DMS79 treated with DMSO at 0.1 percent for 48 hours (cell line): ENCODE results near the gene ORC3.
"Not testable (repeated sequence)": the region's sequence is repeated elsewhere in the genome, so short reads cannot be mapped to it uniquely, and the experiment has no call there.

Experiments
- DNase-seq: peaks from one replicate; lab custom pipeline; 2025; lab: John Stamatoyannopoulos, UW

The ORC3 gene

DNA sequence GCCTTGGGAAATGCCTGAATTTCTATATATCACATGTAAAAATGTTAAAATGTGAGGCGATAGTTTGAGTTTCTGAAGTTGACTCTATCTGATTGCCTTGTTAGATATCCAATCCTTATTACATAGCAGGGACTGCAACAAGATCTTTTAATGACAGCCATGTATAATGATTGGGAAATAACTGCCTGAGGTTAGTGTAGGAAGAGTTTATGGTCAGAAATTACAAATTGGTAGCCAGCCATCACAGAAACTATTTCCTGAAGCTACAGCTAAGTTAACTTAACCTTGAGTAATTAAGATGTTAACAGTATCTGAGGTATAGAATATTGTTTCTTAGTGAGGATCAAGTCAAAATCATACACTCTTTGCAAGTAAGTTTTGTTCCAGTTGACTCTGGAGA lies 71.1 kb downstream of the ORC3 start:
- DNase-seq: no peak

DNA sequence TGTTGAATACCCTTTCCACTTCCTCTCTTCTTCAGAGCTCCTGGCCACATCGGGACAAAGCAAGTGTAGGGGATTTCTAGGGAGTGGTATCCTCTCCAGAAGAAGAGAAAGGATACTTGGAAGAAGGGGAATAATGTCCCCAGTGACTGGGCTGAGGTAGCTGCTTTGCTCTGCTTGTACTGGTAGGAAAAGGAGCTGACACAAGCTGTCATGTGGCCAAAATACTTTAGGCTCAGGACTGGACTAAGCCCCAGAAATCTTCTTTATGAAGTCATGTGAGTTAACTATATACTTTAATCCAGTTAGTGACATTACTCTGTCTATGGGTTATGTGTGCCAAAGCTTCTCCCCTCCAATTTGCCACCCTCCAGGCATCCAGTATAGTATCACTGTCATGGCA lies 71.6 kb downstream of the ORC3 start:
- DNase-seq: no peak

DNA sequence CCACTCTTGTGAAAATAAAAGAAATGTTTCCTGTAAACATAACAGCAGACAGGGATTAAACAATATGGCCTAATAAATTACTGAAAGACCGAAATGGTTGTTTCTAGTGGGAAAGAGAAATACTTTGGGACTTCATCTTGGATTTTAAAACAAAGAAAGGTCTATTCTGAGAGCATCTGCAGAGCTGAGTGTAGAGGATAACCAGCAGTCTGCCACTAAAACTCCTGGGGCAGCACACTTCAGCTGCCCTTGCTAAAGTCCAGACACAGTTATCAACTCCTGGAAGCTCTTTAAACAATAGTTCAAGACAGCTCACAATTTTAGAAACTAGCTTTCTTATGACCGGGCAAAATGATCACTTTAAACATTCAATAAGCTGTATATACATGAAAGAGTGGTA lies 73.5 kb downstream of the ORC3 start:
- no peak for DNase-seq

DNA sequence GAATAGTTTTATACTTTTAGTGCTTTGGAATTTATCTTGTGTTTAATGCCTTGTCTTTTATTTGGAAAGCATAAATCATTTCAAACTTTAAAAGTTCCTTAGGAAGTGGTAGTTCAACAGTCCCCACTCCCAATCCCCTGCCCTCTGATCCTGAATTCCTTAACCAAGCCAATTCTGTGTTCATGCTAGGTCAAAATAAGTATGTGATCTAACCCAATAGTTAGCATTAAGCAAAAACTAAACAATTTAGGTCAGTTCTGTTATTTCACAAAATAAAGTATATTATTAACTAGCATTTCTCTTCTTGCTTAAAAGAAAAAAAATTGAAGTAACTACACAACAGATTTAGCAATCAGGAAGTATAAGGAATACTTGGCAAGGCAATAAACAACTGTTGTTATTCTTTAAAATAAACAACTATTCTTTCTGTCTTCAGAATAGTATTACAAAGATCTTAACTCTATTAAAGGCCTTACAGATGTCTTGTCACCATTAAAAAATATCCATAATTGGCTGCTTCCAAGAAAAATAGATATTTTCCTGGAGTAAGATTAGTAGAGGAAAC lies 75.1 kb downstream of the ORC3 start:
- DNase-seq: no peak

DNA sequence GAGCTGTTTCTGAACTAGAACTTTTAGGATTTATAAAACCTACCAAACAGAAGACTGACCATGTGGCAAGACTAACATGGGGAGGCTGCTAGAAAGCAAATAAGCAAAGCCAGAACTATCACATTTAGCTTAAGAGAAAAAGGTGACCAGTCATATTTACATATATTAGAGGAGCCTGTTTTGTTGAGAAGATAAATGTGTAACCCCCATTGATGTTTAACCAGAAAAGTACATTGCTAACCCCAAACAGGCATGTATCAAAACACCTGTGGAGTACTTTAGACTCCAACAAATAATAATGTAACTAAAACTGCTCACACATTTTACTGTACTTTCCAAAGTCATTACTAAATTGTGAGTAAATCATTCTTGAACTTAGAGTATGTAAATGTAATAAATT lies 77.1 kb downstream of the ORC3 start:
- DNase-seq: no peak

DNA sequence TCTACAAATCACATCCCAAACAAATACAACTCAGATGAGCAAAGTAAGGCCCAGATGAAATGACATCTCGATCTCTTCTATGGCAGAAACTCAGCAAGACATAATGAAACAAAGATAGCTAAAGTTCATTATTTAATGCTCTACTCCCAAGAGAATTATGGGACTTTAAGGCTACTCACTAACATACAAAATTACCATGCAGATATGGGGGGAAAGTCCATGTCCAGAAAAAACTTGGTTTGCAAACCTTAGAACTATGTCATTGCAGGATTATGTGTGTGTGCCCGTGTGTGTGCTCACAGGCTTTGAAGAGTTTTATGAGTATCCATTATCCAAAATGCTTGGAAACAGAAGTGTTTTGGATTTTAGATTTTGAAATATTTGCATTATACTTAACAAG lies 78.1 kb downstream of the ORC3 start:
- DNase-seq: no peak

DNA sequence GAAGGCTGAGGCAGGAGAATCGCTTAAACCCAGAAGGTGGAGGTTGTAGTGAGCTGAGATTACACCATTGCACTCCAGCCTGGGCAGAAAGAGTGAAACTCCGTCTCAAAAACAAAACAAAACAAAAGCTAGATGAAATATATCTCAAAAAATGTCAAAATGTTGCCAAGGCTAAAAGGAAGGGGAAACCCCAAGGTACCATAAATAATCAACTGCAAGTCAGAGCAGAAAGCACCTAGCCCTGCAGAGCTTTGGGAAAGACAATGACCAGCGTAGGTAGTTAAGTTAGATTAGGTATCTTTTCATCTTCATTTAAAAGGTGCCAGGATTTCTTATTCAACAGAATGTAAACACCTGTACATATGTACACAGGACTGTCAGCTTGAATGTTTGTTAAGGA lies 79.1 kb downstream of the ORC3 start:
- DNase-seq: no peak

DNA sequence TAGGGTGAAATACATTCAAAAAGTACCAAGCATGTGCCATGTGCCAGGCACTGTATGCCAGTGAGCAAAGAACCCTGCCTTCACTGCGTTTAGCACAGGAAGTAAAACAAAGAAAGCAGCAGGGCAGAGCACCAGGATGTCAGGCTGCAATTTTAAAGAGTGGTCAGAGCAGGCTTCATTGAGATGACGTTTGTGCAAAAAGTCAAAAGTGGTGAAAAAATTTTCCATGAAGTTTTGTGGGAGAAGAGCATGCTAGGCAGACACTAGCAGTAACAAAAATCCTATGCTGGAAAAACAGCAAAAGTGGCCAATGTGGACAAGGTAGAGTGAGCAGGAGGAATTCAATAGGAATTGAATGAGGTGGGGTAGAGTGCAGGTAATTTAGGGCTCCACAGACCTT lies 80.8 kb downstream of the ORC3 start:
- DNase-seq: no peak

DNA sequence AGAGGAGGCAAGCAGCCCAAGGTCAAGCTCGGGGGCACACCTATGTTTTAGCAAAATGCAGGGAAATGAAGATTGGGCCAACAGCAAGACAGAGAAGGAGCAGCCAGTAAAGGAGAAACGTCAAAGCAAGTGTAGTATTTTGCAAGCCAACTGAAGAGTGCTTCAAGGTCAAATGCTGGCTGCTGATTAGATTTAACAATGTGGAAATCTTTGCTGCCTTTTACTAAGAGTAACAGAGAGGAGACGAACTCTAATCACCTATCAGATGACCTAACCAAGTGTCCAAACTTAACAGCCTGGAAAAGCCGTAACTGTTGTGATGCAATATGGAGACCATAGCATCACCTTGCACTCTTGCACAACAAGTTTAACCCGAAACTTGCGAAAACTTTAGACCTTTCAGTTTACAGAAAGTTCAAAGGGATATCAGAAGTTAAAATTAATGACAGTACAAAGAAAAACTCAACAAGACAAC lies 81.7 kb downstream of the ORC3 start:
- DNase-seq: no peak

DNA sequence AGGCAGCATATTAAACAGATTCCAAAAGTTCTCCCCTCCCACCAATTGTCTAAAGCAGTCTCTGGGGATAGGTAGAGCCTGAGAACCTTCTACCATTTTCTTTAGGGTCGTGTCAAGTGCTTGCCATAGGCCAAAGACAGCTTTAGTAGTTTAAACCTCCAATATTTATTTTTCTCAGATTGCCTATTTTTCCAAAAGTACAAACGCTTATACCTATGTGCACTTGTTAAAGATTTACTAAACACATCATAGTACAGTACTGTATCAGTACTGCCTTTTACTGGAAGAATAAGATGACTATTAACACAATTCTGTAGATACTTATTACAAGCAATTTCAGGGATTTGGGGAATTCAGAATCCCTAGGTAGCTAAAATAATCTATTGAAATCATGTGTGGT lies 82.7 kb downstream of the ORC3 start:
- DNase-seq: no peak

DNA sequence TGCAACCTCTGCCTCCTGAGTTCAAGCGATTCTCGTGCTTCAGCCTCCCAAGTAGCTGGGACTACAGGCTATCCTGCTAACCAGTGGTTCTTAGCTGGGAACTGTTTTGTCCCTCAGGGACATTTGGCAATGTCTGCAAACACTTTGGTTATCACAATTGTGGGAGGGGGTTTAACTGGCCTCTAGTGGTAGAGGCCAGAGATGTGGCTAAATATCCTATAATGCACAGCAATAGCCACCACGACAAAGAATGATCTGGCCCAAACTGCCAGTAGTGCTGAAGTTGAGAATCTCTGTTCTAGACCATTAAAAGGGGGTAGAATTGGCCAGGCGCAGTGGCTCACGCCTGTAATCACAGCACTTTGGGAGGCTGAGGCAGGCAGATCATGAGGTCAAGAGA lies 83.3 kb downstream of the ORC3 start:
- no peak for DNase-seq

DNA sequence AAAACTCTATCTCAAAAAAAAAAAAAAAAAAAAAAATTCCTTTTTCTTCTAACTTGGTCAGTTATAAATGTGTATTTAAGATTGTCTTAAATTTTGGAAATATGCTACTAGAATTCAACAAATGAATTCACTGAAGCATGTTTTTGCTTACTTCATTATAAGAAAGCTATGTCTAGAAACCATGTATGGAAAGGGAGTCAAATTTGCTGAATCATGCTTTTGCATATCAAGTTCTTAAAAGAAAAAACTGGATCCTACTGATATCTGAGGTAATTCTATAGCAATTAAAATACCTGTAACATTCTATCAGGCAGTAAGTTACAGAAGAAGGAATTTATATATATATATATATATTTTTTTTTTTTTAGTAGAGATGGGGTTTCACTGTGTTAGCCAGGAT lies 84.4 kb downstream of the ORC3 start:
- no peak for DNase-seq

DNA sequence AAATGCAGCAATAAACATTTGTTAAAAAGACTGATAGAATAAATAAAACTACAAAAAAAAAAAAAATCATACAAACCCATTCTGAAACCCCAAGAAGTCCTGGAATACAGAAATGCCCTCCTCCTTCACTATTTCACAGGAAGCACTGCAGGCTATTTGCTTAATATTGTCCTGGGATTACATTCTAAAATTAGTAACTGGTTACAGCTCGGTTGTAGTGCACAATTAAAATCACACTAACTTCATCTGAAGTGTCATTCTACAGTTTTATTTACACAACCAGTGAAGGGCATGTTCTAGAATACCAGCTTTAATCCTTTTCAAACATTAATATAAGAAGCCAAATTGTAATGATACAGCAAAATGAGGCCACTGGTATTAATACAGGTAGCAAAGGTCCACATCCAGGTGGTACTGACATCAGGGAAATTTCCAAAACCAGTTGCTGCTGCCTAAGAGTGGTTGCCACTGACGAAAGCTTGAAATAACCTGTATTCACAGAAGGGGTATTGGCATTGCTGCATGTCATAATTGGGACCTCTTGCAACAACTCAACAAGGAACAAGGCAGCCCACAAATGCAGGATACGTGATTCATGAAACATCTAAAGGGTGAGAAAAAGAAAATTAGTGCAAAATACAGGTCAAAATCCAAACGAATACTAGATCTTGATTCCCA lies 85.2 kb downstream of the ORC3 start:
- DNase-seq: peak; percentile 13

DNA sequence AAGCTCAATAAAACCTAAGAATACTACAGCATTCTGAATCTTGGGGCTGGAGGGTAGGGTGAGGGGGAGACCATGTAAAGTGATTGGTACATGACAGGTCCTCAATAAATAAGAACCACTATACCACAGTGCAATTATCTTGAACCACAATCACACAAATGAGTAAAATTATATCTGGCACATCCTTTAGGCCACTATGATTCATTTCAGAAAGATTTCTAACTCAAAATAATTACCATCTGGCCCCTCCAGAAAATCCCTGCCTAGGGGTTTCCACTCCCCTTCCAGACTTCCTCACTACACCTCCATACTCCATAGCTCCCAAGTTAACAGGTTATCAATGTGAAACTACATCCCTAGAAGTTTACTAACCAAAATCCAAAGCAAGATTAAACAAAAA lies 92.4 kb downstream of the ORC3 start:
- no peak for DNase-seq

DNA sequence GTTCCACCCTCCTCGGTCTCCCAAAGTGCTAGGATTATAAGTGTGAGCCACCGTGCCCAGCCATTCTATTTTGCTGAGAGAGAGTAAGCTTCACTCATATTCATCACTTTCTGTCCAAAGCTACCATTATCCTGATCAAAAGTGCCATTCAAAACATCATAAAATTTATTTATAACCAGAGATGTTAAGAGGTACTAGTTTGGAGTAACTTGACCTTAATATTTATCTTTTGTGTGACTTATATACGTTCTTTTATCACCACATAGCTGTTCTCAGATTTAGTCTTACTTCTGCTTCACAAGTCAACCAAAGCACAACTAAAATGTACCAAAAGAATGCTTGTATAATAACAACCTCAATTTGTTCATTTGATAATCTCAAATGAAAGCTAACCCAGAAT lies 94.0 kb downstream of the ORC3 start:
- DNase-seq: no peak

DNA sequence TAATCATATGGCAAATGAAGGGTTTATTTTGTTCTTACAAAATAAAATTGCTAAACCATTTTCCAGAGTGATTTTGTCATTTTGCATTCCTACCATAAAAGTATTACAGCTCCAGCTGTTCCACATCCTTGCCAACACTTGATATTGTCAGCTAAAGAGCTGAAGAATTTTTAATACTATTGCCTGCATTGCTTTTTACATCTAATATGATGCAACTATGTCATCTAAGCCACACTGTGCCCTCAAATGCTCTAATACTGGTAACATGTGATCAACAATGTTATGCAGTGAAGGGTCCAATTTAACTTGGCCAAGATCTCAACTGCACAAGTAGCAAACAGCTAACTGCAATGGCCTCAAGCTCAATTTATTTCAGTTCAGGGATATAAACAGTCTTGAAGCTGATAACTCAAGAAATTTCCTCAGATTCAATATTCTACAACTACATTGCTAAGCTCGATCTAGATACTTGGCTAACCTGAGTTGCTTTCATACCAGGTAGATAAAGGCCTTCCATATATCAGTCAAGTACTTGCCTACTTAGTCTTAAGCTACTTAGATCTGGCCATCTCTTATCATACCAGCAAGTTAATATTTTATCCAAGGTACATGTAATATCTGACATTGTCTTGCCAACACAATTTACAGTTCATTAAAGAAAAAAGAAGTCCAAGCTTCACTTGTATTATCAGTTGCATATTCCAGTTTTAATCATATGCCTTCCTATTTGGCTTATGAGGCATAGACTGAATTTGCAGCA lies 95.1 kb downstream of the ORC3 start:
- no peak for DNase-seq

DNA sequence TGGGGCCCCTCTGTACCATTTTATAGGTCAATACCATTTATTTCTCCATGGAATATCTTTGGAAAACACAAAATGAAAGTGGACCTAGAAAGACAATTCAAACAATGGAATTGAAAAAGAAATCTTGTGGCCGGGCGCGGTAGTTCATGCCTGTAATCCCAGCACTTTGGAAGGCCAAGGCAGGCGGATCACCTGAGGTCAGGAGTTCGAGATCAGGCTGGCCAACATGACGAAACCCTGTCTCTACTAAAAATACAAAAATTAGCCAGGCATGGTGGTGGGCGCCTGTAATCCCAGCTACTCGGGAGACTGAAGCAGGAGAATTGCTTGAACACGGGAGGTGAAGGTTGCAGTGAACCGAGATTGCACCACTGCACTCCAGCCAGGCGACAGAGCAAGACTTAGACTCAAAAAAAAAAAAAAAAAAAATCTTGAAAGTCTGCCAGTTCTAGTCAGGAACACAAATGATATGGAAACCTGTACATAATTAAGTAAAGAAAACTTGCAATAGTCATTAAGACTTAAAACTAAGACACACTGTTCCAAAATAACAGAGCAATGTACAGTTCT lies 96.8 kb downstream of the ORC3 start:
- peak; percentile 53 for DNase-seq

DNA sequence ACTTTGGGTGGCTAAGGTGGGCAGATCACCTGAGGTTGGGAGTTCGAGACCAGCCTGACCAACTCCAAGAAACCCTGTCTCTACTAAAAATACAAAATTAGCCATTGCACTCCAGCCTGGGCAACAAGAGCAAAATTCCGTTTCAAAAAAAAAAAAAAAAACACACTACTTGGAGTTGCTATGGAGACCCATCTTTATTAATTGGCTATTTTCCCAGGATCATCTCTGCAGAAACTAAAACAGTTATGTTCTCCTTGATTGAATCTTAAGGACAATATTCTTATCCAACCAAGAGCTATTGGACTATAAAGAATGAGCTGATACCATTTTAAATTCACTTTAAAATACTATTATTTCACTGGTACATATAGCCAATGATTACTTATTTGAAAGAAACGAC lies 97.4 kb downstream of the ORC3 start:
- peak; percentile 72 for DNase-seq

DNA sequence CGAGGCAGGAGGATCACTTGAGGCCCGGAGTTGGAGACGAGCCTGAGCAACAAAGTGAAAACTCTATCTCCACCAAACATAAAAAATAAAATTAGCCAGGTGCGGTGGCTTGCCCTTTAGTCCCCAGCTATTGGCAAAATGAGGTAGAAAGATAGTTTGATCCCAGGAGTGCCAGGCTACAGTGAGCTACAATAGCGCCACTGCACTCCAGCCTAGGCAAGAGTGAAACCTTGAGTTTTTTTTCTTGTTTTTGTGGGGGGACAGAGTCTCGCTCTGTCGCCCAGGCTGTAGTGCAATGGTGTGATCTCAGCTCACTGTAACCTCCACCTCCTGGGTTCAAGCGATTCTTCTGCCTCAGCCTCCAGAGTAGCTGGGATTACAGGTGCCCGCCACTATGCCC lies 98.0 kb downstream of the ORC3 start:
- DNase-seq: not testable (repeated sequence)

DNA sequence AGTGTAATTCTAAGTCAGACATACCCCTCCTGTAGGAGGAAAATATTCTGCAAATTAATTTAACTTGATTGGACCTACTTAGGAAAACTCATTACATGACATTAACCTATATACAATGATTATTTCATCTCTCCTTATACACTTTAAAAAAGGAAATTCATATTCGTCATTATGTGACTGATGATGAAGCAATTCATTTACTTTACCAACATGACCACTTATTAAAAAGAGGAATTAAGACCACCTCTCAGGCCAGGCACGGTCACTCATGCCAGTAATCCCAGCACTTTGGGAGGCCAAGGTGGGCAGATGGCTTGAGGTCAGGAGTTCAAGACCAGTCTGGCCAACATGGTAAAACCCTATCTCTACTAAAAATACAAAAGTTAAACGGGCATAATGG lies 100.5 kb downstream of the ORC3 start:
- no peak for DNase-seq

DNA sequence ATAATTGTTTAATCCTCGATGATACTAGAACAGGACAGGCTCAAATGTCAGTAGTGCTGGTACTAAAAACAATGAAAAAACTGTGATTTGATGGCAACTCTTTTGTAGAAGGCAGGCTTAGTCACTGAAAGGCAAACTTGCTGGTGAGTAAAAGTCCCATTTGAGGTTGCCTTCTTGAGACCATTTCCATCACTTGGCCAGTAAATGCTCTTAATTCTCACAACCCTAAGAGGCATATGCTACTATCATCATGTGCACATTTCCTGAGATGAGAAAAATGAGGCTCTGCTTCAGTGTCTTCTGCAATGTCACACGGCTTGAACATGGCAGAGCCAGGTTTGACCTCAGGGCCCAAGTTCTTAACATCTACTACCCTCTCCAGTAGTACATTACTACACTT lies 102.2 kb downstream of the ORC3 start:
- no peak for DNase-seq

DNA sequence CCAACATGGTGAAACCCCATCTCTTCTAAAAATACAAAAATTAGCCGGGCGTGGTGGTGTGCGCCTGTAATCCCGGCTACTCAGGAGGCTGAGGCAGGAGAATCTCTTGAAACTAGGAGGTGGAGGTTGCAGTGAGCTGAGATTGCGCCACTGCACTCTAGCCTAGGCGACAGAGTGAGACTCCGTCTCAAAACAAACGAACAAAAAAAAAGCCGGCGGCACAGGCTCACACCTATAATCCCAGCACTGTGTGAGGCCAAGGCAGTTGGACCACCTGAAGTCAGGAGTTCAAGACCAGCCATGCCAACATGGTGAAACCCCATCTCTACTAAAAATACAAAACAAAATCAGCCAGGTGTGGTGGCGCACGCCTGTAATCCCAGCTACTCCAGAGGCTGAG lies 106.9 kb downstream of the ORC3 start:
- DNase-seq: not testable (repeated sequence)
